Kidney (tissue), 14 donors: ENCODE measurements around the gene EPAS1. TPM values are rescaled to one million over a fixed set of nuclear protein-coding genes. Genes with fewer than 3 reads are reported as not detected.
A peak's percentile ranks its signal among the peaks of the same experiment; 100 is the strongest.

Source experiments
- DNase-seq, 5 donors: peaks; one replicate each; pipeline ENCODE4 v3.0.0-alpha.2; 2013 to 2020
- FAIRE-seq: peaks from 2 replicates; lab custom pipeline; 2012; peaks lifted over from hg19 to GRCh38; lab: Jason Lieb, UNC
- H3K27ac ChIP-seq, 2 donors: one replicate each; pipeline ENCODE4 v1.7.0; 2013; ENCODE audit warnings: low read depth in 2 of 2, low read length in 2 of 2, inconsistent platforms in 1 of 2
- H3K27me3 ChIP-seq: one replicate; pipeline ENCODE4 v1.7.1; 2013; ENCODE audit warnings: low read length, inconsistent platforms; ENCODE audit not compliant: control insufficient read depth, insufficient read depth
- H3K36me3 ChIP-seq, 3 donors: one replicate each; pipeline versions ENCODE4 v1.7.0 to v1.7.1; 2013; ENCODE audit warnings: low read length in 3 of 3, control low read depth in 1 of 3, inconsistent platforms in 1 of 3; ENCODE audit not compliant: insufficient read depth in 3 of 3, control insufficient read depth in 2 of 3
- H3K4me1 ChIP-seq, 3 donors: one replicate each; pipeline versions ENCODE4 v1.7.0 to v1.7.1; 2013; ENCODE audit warnings: low read length in 3 of 3, inconsistent platforms in 1 of 3, low read depth in 1 of 3; ENCODE audit not compliant: control insufficient read depth in 2 of 3, insufficient read depth in 2 of 3
- H3K4me3 ChIP-seq, 3 donors: one replicate each; pipeline versions ENCODE4 v1.7.0 to v1.8.1; 2013; ENCODE audit warnings: low read length in 3 of 3, control low read depth in 1 of 3, inconsistent platforms in 1 of 3
- H3K9ac ChIP-seq, 3 donors: one replicate each; pipeline versions ENCODE4 v1.7.0 to v1.7.1; 2013; ENCODE audit warnings: low read length in 3 of 3, control low read depth in 1 of 3, inconsistent platforms in 1 of 3
- H3K9me3 ChIP-seq, 3 donors: one replicate each; pipeline versions ENCODE4 v1.7.0 to v1.7.1; 2013; ENCODE audit warnings: low read length in 3 of 3, control low read depth in 1 of 3, inconsistent platforms in 1 of 3; ENCODE audit not compliant: control insufficient read depth in 2 of 3, insufficient read depth in 1 of 3
- CTCF ChIP-seq: IDR thresholded peaks from 3 replicates; pipeline ENCODE4 v1.5.1; 2012; ENCODE audit warnings: mild to moderate bottlenecking, moderate library complexity, borderline replicate concordance; ENCODE audit not compliant: insufficient read depth; ENCODE audit errors: extremely low read depth
- intact Hi-C: fragments of 100-400 bp; cut with DNase I; formaldehyde crosslinking; loops from one replicate; pipeline ENCODE4 v1.11.1; 2022
- polyA plus RNA-seq: library from polyadenylated mRNA; stranded (reverse); fragments of 350-450 nt; fragmentation: Illumina TruSeq; extraction: RNeasy Lipid Tissue Mini Kit (QIAGEN cat#74804); gene quantifications from one replicate; pipeline ENCODE4 v1.2.3, GENCODE V29; 2014; ENCODE audit warnings: low read depth, low replicate concordance; ENCODE audit not compliant: insufficient read depth
- total RNA-seq: library from RNA; stranded (reverse); fragmentation: NEBNext Ultra II Directional; extraction: Animal tissue kit (Norgen Biotek cat#: 25700); gene quantifications from one replicate; pipeline ENCODE4 v1.2.1, GENCODE V29; 2021
- donor health status: control.
- donor health status: control.
- donor health status: control.
- donor health status: control.
- donor health status: control.
- donor health status: DM: yes; HTN: yes; CAD: no.
- donor health status: Normal renal cell carcinoma (clear cell type).

EPAS1 gene
- total and polyA plus RNA-seq, 2 donors from 2014 or later: 142 to 398 TPM

GRCh38 chr2:46387886-46388515, 90.8 kb downstream of the EPAS1 start:
- intact Hi-C loops: no loop called here
- DNase-seq (no peak), FAIRE-seq (no peak)
- Histone ChIP-seq H3K27ac (no peak overlapping the region), H3K9me3 (no peaks in the 10 kb centered on the region), H3K4me3 (no peak overlapping the region), H3K36me3 (peaks cover 0 to 33% (median 19%) of the 10 kb centered on the region in 3 donors), H3K9ac (no peak overlapping the region), H3K27me3 (no peaks in the 10 kb centered on the region), H3K4me1 (no peaks in the 10 kb centered on the region)
- no peak for TF ChIP-seq CTCF

GRCh38 chr2:46388881-46389280, 91.7 kb downstream of the EPAS1 start:
- peaks cover 0 to 24% (median 15%) of the 10 kb centered on the region in 3 donors for H3K36me3 ChIP-seq
- FAIRE-seq (no peak), DNase-seq (peak in 1 of 5 donors; percentile 78)
- H3K9ac ChIP-seq: no peak overlapping the region
- no peak for TF ChIP-seq CTCF
- no peaks in the 10 kb centered on the region for H3K27me3 ChIP-seq
- no peaks in the 10 kb centered on the region for H3K9me3 ChIP-seq
- H3K4me3 ChIP-seq: no peak overlapping the region
- no peak overlapping the region for H3K27ac ChIP-seq
- no peaks in the 10 kb centered on the region for H3K4me1 ChIP-seq
- intact Hi-C loops: no loop called here

- intact Hi-C loops: no loop called here
- Histone ChIP-seq H3K9me3 (no peaks in the 10 kb centered on the region), H3K27me3 (no peaks in the 10 kb centered on the region), H3K4me3 (no peak overlapping the region), H3K27ac (no peak overlapping the region), H3K9ac (no peak overlapping the region), H3K4me1 (no peaks in the 10 kb centered on the region), H3K36me3 (peaks cover 0 to 18% (median 12%) of the 10 kb centered on the region in 3 donors)
- no peak for TF ChIP-seq CTCF
- DNase-seq: peak in 1 of 5 donors; percentile 80
- no peak for FAIRE-seq
Observed at GRCh38 chr2:46389417-46389916, 92.3 kb downstream of the EPAS1 start.
